Osteoblast (primary cell): ENCODE results near the gene PPP2R3A. TPM values are rescaled to one million over a fixed set of nuclear protein-coding genes. Genes with fewer than 3 reads are reported as not detected.

Source experiments
- DNase-seq: peaks from one replicate; pipeline ENCODE4 v3.0.0; 2011; ENCODE audit warnings: low spot score, mixed read lengths; ENCODE audit not compliant: insufficient read length; ENCODE audit errors: missing footprints
- H2AFZ ChIP-seq: 2 replicates; pipeline ENCODE4 v1.6.0; 2011; ENCODE audit warnings: mild to moderate bottlenecking, low read length
- H3K27ac ChIP-seq: 2 replicates; pipeline ENCODE4 v1.5.1; 2011; ENCODE audit warnings: mild to moderate bottlenecking, low read depth, low read length, moderate library complexity
- H3K27me3 ChIP-seq: 2 replicates; pipeline ENCODE4 v1.6.0; 2012; ENCODE audit warnings: mild to moderate bottlenecking, control low read depth, inconsistent platforms, low read length, moderate library complexity; ENCODE audit not compliant: insufficient read depth
- H3K36me3 ChIP-seq: 2 replicates; pipeline ENCODE4 v1.5.1; 2011; ENCODE audit warnings: mild to moderate bottlenecking, low read length, control low read depth, moderate library complexity; ENCODE audit not compliant: insufficient read depth
- H3K4me1 ChIP-seq: 2 replicates; pipeline ENCODE4 v1.5.1; 2011; ENCODE audit warnings: mild to moderate bottlenecking, low read length, control low read depth, moderate library complexity; ENCODE audit not compliant: insufficient read depth
- H3K4me2 ChIP-seq: 2 replicates; pipeline ENCODE4 v1.6.0; 2011; ENCODE audit warnings: mild to moderate bottlenecking, low read length; ENCODE audit not compliant: insufficient read depth
- H3K4me3 ChIP-seq: fragments of 200-600 bp; sonication (generic); 3 replicates; pipeline ENCODE4 v1.5.1; 2012; ENCODE audit warnings: mild to moderate bottlenecking, low read length, inconsistent platforms; ENCODE audit not compliant: insufficient read depth
- H3K79me2 ChIP-seq: 2 replicates; pipeline ENCODE4 v1.6.0; 2012; ENCODE audit warnings: mild to moderate bottlenecking, low read length, control low read depth, inconsistent platforms; ENCODE audit not compliant: insufficient read depth
- H3K9me3 ChIP-seq: 2 replicates; pipeline ENCODE4 v1.5.1; 2011; ENCODE audit warnings: low read depth, low read length, control low read depth
- H4K20me1 ChIP-seq: 2 replicates; pipeline ENCODE4 v1.6.0; 2012; ENCODE audit warnings: mild to moderate bottlenecking, low read length, control low read depth; ENCODE audit not compliant: insufficient read depth
- total RNA-seq: library from RNA; depleted of rRNA; stranded (reverse); fragments of >200 nt; gene quantifications from 2 replicates; pipeline ENCODE4 v1.2.3, GENCODE V29; 2012
- TF ChIP-seq, protein P1 (sequence below): IDR thresholded peaks from 2 replicates; pipeline ENCODE4 v1.5.1; 2011; ENCODE audit warnings: mild to moderate bottlenecking, low read depth, low read length, moderate library complexity; ENCODE audit errors: extremely low read depth

The PPP2R3A gene
- total RNA-seq, 1 donor = 23.9 TPM

GRCh38 chr3:136194409-136195257 lies 229.1 kb downstream of the PPP2R3A start:
- Histone ChIP-seq H3K79me2 (peaks cover 59% of the 10 kb centered on the region), H2AFZ (no peak overlapping the region), H3K36me3 (no peaks in the 10 kb centered on the region), H4K20me1 (peaks cover 56% of the 10 kb centered on the region), H3K27me3 (no peaks in the 10 kb centered on the region), H3K4me2 (peak overlapping the region; percentile 94), H3K4me1 (peaks cover 15% of the 10 kb centered on the region), H3K9me3 (no peaks in the 10 kb centered on the region), H3K4me3 (peak overlapping the region; percentile 97), H3K27ac (peak overlapping the region; percentile 92)
- TF ChIP-seq, protein P1, sequence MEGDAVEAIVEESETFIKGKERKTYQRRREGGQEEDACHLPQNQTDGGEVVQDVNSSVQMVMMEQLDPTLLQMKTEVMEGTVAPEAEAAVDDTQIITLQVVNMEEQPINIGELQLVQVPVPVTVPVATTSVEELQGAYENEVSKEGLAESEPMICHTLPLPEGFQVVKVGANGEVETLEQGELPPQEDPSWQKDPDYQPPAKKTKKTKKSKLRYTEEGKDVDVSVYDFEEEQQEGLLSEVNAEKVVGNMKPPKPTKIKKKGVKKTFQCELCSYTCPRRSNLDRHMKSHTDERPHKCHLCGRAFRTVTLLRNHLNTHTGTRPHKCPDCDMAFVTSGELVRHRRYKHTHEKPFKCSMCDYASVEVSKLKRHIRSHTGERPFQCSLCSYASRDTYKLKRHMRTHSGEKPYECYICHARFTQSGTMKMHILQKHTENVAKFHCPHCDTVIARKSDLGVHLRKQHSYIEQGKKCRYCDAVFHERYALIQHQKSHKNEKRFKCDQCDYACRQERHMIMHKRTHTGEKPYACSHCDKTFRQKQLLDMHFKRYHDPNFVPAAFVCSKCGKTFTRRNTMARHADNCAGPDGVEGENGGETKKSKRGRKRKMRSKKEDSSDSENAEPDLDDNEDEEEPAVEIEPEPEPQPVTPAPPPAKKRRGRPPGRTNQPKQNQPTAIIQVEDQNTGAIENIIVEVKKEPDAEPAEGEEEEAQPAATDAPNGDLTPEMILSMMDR = no peak
- DNase-seq = peak; percentile 88

GRCh38 chr3:136195258-136196063 lies 229.9 kb downstream of the PPP2R3A start:
- Histone ChIP-seq H2AFZ (peak overlapping the region; percentile 70), H3K4me2 (peak overlapping the region; percentile 94), H3K4me3 (peak overlapping the region; percentile 97), H3K79me2 (peaks cover 51% of the 10 kb centered on the region), H3K27me3 (no peaks in the 10 kb centered on the region), H3K27ac (peak overlapping the region; percentile 92), H3K4me1 (peaks cover 15% of the 10 kb centered on the region), H3K9me3 (no peaks in the 10 kb centered on the region), H4K20me1 (peaks cover 48% of the 10 kb centered on the region), H3K36me3 (no peaks in the 10 kb centered on the region)
- peak; percentile 92 for DNase-seq
- TF ChIP-seq, protein P1 = no peak

- H2AFZ ChIP-seq = peak within 1 kb of the TSS; percentile 90
- H3K27me3 ChIP-seq = no peaks in the 10 kb centered on the region
- peaks cover 15% of the 10 kb centered on the region for H3K4me1 ChIP-seq
- TF ChIP-seq, protein P1 = no peak
- H3K79me2 ChIP-seq = peaks cover 45% of the 10 kb centered on the region
- H3K9me3 ChIP-seq = no peaks in the 10 kb centered on the region
- peaks cover 43% of the 10 kb centered on the region for H4K20me1 ChIP-seq
- DNase-seq = no peak
- H3K27ac ChIP-seq = peak within 1 kb of the TSS; percentile 92
- H3K36me3 ChIP-seq = no peaks in the 10 kb centered on the region
- peak within 1 kb of the TSS; percentile 94 for H3K4me2 ChIP-seq
- H3K4me3 ChIP-seq = peak within 1 kb of the TSS; percentile 97
Measured at GRCh38 chr3:136196064-136196400, 230.5 kb downstream of the PPP2R3A start, which contains the start of gene MSL2. Gene MSL2 (minus strand): TSS chr3:136196335. CDS start chr3:136195113, 1,222 bp downstream.
